ENCODE measurements around the gene KRT83. TPM values are rescaled to one million over a fixed set of nuclear protein-coding genes. Genes with fewer than 3 reads are reported as not detected.
A peak's percentile ranks its signal among the peaks of the same experiment; 100 is the strongest.

KRT83 gene
- total RNA-seq, 1 donor = not detected

DNA sequence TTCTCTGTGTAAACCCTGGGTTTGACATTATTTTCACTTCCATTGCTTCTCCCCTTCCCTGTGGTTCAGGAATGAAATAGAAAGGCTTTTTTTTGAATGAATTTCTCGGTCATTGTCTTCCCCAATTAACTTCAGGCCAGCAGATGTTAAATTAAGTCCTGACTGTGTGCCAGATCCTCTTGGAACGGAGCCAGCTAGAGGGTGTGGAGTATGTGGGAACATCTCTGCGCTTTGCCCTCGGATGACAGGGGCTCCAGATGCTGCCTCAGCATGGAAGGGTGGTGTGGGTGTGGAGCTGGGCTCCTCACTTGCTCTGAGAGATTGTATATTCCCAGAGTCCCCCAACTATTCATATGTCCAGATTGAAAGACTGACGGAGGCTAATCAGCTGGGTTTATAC lies 33.0 kb upstream of the KRT83 start:
- H4K20me1 ChIP-seq (ENCODE audit: insufficient read depth, low read length) = no peaks in the 10 kb centered on the region
- no peaks in the 10 kb centered on the region for H3K79me2 ChIP-seq (ENCODE audit: insufficient read depth, low read length)
- no peaks in the 10 kb centered on the region for H3K36me3 ChIP-seq (ENCODE audit: insufficient read depth, low read length)
- TF ChIP-seq, protein P1, sequence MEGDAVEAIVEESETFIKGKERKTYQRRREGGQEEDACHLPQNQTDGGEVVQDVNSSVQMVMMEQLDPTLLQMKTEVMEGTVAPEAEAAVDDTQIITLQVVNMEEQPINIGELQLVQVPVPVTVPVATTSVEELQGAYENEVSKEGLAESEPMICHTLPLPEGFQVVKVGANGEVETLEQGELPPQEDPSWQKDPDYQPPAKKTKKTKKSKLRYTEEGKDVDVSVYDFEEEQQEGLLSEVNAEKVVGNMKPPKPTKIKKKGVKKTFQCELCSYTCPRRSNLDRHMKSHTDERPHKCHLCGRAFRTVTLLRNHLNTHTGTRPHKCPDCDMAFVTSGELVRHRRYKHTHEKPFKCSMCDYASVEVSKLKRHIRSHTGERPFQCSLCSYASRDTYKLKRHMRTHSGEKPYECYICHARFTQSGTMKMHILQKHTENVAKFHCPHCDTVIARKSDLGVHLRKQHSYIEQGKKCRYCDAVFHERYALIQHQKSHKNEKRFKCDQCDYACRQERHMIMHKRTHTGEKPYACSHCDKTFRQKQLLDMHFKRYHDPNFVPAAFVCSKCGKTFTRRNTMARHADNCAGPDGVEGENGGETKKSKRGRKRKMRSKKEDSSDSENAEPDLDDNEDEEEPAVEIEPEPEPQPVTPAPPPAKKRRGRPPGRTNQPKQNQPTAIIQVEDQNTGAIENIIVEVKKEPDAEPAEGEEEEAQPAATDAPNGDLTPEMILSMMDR (IDR thresholded peaks at IDR 0.05; ENCODE audit: extremely low read depth, low read depth, low read length) = no peak
- H3K9me3 ChIP-seq (ENCODE audit: low read depth, low read length) = no peaks in the 10 kb centered on the region
- peak; percentile 45 for DNase-seq (ENCODE audit: insufficient read length, low spot score, missing footprints)
- H3K4me3 ChIP-seq (ENCODE audit: insufficient read depth, low read length) = no peak overlapping the region
- no peak overlapping the region for H2AFZ ChIP-seq (ENCODE audit: low read length)
- no peak overlapping the region for H3K4me2 ChIP-seq (ENCODE audit: insufficient read depth, low read length)
- H3K4me1 ChIP-seq (ENCODE audit: insufficient read depth, low read length) = peaks cover 5% of the 10 kb centered on the region
- H3K27me3 ChIP-seq (ENCODE audit: insufficient read depth, low read length) = peaks cover 63% of the 10 kb centered on the region
- no peak overlapping the region for H3K27ac ChIP-seq (ENCODE audit: low read depth, low read length)

DNA sequence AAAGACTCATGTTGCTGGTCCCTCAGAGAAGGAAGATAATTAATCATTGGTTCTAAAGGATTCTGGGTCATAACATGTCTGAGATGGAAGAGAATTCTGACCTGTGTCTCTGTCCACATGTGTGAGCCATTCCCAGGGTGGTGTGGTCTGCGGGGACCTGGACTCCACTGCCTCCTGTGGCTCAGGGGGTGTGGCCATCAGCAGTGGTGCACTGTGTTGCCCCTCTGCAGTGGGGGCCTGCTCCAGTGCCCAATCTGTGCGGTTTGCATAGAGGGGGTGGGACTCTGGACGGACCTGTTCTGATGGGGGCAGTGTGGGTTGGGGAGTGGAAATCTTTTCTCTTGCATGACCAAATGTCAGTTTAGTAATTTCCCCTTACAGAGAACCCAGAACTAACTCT lies 32.6 kb upstream of the KRT83 start:
- Histone ChIP-seq H3K9me3 (ENCODE audit: low read depth, low read length) (no peaks in the 10 kb centered on the region), H3K36me3 (ENCODE audit: insufficient read depth, low read length) (no peaks in the 10 kb centered on the region), H3K27me3 (ENCODE audit: insufficient read depth, low read length) (peaks cover 65% of the 10 kb centered on the region), H4K20me1 (ENCODE audit: insufficient read depth, low read length) (no peaks in the 10 kb centered on the region), H2AFZ (ENCODE audit: low read length) (no peak overlapping the region), H3K79me2 (ENCODE audit: insufficient read depth, low read length) (no peaks in the 10 kb centered on the region), H3K4me2 (ENCODE audit: insufficient read depth, low read length) (no peak overlapping the region), H3K4me3 (ENCODE audit: insufficient read depth, low read length) (no peak overlapping the region), H3K27ac (ENCODE audit: low read depth, low read length) (no peak overlapping the region), H3K4me1 (ENCODE audit: insufficient read depth, low read length) (peaks cover 5% of the 10 kb centered on the region)
- DNase-seq (ENCODE audit: insufficient read length, low spot score, missing footprints) = peak; percentile 80
- TF ChIP-seq, protein P1 (IDR thresholded peaks at IDR 0.05; ENCODE audit: extremely low read depth, low read depth, low read length) = no peak

DNA sequence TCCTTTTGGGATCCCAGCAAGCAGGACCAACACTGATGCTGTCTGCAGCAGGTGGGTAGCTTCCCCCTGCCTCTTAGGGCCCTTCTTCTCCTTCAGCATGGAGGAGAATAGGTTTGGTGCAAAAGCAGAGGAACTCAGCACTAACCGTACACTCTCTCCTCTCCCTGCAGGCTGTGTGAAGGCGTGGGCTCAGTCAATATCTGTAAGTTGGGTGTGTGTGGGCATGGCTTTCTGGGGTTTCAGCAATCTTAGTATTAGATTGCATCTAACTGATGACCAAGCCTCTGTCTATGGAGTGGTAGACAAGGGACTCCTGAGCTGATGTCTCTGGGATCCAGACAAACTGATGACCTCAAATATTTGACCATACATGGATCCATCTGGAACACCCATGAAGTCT lies 31.8 kb upstream of the KRT83 start:
- Histone ChIP-seq H3K27ac (ENCODE audit: low read depth, low read length) (no peak overlapping the region), H4K20me1 (ENCODE audit: insufficient read depth, low read length) (no peaks in the 10 kb centered on the region), H3K9me3 (ENCODE audit: low read depth, low read length) (no peaks in the 10 kb centered on the region), H3K27me3 (ENCODE audit: insufficient read depth, low read length) (peaks cover 63% of the 10 kb centered on the region), H3K4me3 (ENCODE audit: insufficient read depth, low read length) (no peak overlapping the region), H3K36me3 (ENCODE audit: insufficient read depth, low read length) (no peaks in the 10 kb centered on the region), H3K79me2 (ENCODE audit: insufficient read depth, low read length) (no peaks in the 10 kb centered on the region), H3K4me2 (ENCODE audit: insufficient read depth, low read length) (no peak overlapping the region), H3K4me1 (ENCODE audit: insufficient read depth, low read length) (peaks cover 5% of the 10 kb centered on the region), H2AFZ (ENCODE audit: low read length) (no peak overlapping the region)
- TF ChIP-seq, protein P1 (IDR thresholded peaks at IDR 0.05; ENCODE audit: extremely low read depth, low read depth, low read length) = no peak
- peak; percentile 35 for DNase-seq (ENCODE audit: insufficient read length, low spot score, missing footprints)

DNA sequence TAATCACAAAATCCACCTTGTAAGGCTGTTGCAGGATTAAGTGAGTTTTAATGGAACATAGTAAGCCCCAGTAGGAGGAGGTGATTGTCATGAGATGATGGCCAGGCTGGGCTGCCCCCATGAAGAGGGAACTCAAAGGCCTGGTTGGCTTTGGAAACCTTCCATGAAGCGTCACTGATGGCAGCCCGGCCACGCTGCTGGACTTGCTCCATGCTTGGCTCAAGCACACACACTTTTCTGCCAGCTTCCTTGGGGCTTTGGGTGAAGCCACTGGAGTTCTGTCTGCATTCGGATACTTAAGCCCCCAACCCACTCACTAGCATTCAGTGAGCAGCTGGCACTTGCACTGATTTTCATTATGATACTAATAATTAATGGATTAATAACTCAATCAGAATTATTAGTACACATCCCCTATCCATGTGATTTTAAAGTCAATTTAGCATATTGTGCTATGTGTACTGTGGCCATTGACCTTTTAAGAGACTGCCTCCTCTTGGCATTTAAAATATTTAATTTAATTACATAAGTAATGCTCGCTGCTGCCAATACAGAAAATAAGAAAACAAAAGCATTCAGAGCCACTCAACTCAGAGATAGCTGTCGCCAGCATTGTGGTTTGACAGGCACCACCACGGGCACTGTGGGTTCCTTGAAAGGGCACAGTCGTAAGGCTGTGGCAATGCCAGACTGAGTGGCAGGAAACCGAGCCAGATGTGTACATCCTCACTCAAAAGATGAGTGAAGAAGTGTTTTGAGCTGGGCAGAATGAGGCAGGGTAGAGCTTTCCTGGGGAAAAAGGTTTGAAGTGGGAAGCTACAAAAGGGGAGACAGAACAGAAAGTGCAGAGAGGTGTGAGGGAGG lies 30.2 kb upstream of the KRT83 start:
- Histone ChIP-seq H3K4me2 (ENCODE audit: insufficient read depth, low read length) (no peak overlapping the region), H3K4me1 (ENCODE audit: insufficient read depth, low read length) (peaks cover 5% of the 10 kb centered on the region), H3K4me3 (ENCODE audit: insufficient read depth, low read length) (no peak overlapping the region), H3K9me3 (ENCODE audit: low read depth, low read length) (no peaks in the 10 kb centered on the region), H3K27ac (ENCODE audit: low read depth, low read length) (no peak overlapping the region), H2AFZ (ENCODE audit: low read length) (no peak overlapping the region), H4K20me1 (ENCODE audit: insufficient read depth, low read length) (no peaks in the 10 kb centered on the region), H3K27me3 (ENCODE audit: insufficient read depth, low read length) (peaks cover 68% of the 10 kb centered on the region), H3K79me2 (ENCODE audit: insufficient read depth, low read length) (no peaks in the 10 kb centered on the region), H3K36me3 (ENCODE audit: insufficient read depth, low read length) (no peaks in the 10 kb centered on the region)
- TF ChIP-seq, protein P1 (IDR thresholded peaks at IDR 0.05; ENCODE audit: extremely low read depth, low read depth, low read length) = no peak
- DNase-seq (ENCODE audit: insufficient read length, low spot score, missing footprints) = peak; percentile 43
